Heart left ventricle (tissue), 16 donors: ENCODE measurements around the gene C2CD4C. TPM values are rescaled to one million over a fixed set of nuclear protein-coding genes. Genes with fewer than 3 reads are reported as not detected.
A peak's percentile ranks its signal among the peaks of the same experiment; 100 is the strongest.

Experiments used
- ATAC-seq, 4 donors: fragments of 200-7000 bp; cut with Tn5 transposase; one replicate each; pipeline ENCODE4 v1.9.1; 2020 to 2022; ENCODE audit warnings: moderate library complexity in 4 of 4, mild to moderate bottlenecking in 3 of 4, moderate number of reproducible peaks in 1 of 4
- DNase-seq, 5 donors: peaks; one replicate each; pipeline ENCODE4 v3.0.0-alpha.2; 2020
- H3K27ac ChIP-seq, 12 donors: fragments of 200-600 bp; sonication (generic) in 4 of 12; one replicate each; pipeline versions ENCODE4 v1.5.0 to v1.8.0; 2016 to 2022; ENCODE audit warnings: mild to moderate bottlenecking in 2 of 12
- H3K27me3 ChIP-seq, 9 donors: fragments of 200-600 bp; sonication (generic) in 2 of 9; one replicate each; pipeline versions ENCODE4 v1.5.1 to v1.8.0; 2016 to 2022; ENCODE audit warnings: mild to moderate bottlenecking in 3 of 9
- H3K36me3 ChIP-seq, 9 donors: fragments of 200-600 bp; sonication (generic) in 2 of 9; one replicate each; pipeline versions ENCODE4 v1.5.0 to v1.8.0; 2018 to 2022; ENCODE audit warnings: mild to moderate bottlenecking in 2 of 9
- H3K4me1 ChIP-seq, 12 donors: fragments of 200-600 bp; sonication (generic) in 4 of 12; one replicate each; pipeline versions ENCODE4 v1.5.0 to v1.8.0; 2016 to 2022; ENCODE audit warnings: mild to moderate bottlenecking in 3 of 12
- H3K4me3 ChIP-seq, 12 donors: fragments of 200-600 bp; sonication (generic) in 4 of 12; one replicate each; pipeline versions ENCODE4 v1.5.0 to v1.8.0; 2017 to 2022; ENCODE audit warnings: mild to moderate bottlenecking in 9 of 12, moderate library complexity in 4 of 12
- H3K9me3 ChIP-seq, 12 donors: fragments of 200-600 bp; sonication (generic) in 4 of 12; one replicate each; pipeline versions ENCODE4 v1.5.0 to v1.8.0; 2016 to 2022; ENCODE audit warnings: mild to moderate bottlenecking in 1 of 12
- POLR2A ChIP-seq, 2 donors: fragments of 450-650 bp; IDR thresholded peaks; one replicate each; pipeline ENCODE4 v1.6.1; 2017; ENCODE audit warnings: antibody characterized with exemption in 2 of 2, mild to moderate bottlenecking in 2 of 2, moderate library complexity in 2 of 2
- WGBS, 4 donors: extraction: QIAGEN DNeasy Blood & Tissue Kit in 2 of 4; methylation state at CpG; one replicate each; pipeline versions ENCODE4 v1.1.5 to v1.1.7; 2013 to 2018; 5-methylcytosine and 5-hydroxymethylcytosine counted together
- intact Hi-C, 10 donors: fragments of 100-400 bp; cut with DNase I; formaldehyde crosslinking; loops; one replicate each; pipeline versions ENCODE4 v1.11.1 to v1.14.2; 2022
- polyA plus RNA-seq, 2 donors: library from polyadenylated mRNA; stranded (reverse); fragments of 200-250 nt; gene quantifications; one replicate each; pipeline ENCODE4 v1.2.3, GENCODE V29; 2013
- total RNA-seq, 9 donors: library from RNA; depleted of rRNA in 2 of 9; stranded (reverse); fragments of >200 nt in 2 of 9; fragmentation: NEBNext Ultra II Directional in 3 of 9; extraction: Animal tissue kit (Norgen Biotek cat#: 25700) in 3 of 9; gene quantifications; one replicate each; pipeline versions ENCODE4 v1.1.0 to v1.2.4, GENCODE V29; 2016 to 2023
- TF ChIP-seq, protein P1 (sequence below), 12 donors: fragments of 200-600 bp; sonication (generic) in 4 of 12; IDR thresholded peaks; one replicate each; pipeline versions ENCODE4 v1.5.0 to v1.8.0; 2018 to 2022; ENCODE audit warnings: antibody characterized with exemption in 12 of 12, mild to moderate bottlenecking in 5 of 12
- donor health status: ischemic (EF 13 %, LVEDD 7.1; RV severe dilation, severe dysfunction).
- donor health status: healthy with polysubstance abuse.
- donor health status: DM: no; HTN: yes; CAD: no.
- donor health status: DM: no; HTN: no; CAD: no.
- donor health status: ischemic (EF 25% LVEDD 6.9; RV normal size, moderate dysfunction).
- donor health status: ischemic (EF 25% LVEDD 5.7; RV mildly dilated, moderate dysfunction).
- donor health status: healthy.
- donor health status: DM: yes; HTN: yes; CAD: no.
- donor health status: ischemic (EF 35%, LVEDD 5.7; RV mildly dilated, moderate dysfunction).
- donor health status: nonischemic (EF 11% LVEDD 7.7; RV severe dilation, severe dysfunction).
- donor health status: DM: yes; HTN: yes; CAD: no.
- donor health status: PGD.
- donor health status: ischemic (EF 29% LVEDD 5.4; RV normal size, mild dysfunction).
- donor health status: nonischemic (EF 23%, LVEDD 6.1; RV moderate dilation, normal function).

The C2CD4C gene
- total and polyA plus RNA-seq, 11 donors, result 0.12 to 2.2 (median 1.3) TPM

DNA sequence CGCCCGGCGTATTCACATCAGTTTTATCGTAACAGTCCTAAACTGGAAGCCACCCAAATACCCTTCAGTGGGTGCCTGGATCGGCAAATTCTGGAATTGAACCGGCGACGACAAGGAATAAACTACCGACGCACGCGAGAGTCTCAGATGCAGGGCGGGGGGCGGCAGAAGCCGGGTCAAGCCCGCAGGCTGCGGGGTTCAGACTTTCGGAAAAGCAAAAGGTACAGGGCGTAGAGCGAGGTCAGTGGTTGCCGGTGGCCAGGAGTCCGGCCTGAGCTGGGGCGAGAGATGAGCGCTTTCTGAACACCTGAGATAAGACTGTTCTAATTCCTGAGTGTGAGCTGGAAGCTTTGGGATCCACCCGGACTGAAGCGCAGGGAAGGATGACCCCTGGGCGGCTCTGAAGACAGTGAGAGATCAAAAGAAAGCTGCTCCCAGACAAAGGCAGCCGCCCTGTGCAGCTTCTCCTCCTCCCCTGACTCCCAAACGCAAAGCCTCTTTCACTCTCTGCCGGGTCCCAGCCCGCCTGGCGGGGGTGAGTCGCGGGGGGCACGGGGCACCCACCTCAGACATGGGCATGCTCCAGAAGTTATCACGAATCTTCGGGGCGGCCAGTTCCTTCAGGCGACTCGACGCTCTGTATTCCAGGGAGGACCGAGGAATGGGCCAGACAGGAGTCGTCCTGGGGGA lies 38.2 kb downstream of the C2CD4C start:
- H3K27ac ChIP-seq, result no peak overlapping the region
- DNase-seq (peak in 1 of 5 donors; percentile 54), ATAC-seq (no peak)
- intact Hi-C loops, result no loop called here
- H3K36me3 ChIP-seq, result no peaks in the 10 kb centered on the region
- H3K9me3 ChIP-seq, result no peaks in the 10 kb centered on the region
- 89 to 92% (median 89%) methylated on average over 40 to 43 of the region's 43 CpGs for WGBS, 4 donors
- no peak overlapping the region for H3K4me3 ChIP-seq
- H3K27me3 ChIP-seq, result peaks cover 0 to 54% (median 7%) of the 10 kb centered on the region in 9 donors
- H3K4me1 ChIP-seq, result peaks cover 0 to 19% (median 14%) of the 10 kb centered on the region in 12 donors
- no peak for TF ChIP-seq POLR2A (IDR thresholded peaks at IDR 0.05)
- TF ChIP-seq, protein P1, sequence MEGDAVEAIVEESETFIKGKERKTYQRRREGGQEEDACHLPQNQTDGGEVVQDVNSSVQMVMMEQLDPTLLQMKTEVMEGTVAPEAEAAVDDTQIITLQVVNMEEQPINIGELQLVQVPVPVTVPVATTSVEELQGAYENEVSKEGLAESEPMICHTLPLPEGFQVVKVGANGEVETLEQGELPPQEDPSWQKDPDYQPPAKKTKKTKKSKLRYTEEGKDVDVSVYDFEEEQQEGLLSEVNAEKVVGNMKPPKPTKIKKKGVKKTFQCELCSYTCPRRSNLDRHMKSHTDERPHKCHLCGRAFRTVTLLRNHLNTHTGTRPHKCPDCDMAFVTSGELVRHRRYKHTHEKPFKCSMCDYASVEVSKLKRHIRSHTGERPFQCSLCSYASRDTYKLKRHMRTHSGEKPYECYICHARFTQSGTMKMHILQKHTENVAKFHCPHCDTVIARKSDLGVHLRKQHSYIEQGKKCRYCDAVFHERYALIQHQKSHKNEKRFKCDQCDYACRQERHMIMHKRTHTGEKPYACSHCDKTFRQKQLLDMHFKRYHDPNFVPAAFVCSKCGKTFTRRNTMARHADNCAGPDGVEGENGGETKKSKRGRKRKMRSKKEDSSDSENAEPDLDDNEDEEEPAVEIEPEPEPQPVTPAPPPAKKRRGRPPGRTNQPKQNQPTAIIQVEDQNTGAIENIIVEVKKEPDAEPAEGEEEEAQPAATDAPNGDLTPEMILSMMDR (IDR thresholded peaks at IDR 0.05), result no peak

DNA sequence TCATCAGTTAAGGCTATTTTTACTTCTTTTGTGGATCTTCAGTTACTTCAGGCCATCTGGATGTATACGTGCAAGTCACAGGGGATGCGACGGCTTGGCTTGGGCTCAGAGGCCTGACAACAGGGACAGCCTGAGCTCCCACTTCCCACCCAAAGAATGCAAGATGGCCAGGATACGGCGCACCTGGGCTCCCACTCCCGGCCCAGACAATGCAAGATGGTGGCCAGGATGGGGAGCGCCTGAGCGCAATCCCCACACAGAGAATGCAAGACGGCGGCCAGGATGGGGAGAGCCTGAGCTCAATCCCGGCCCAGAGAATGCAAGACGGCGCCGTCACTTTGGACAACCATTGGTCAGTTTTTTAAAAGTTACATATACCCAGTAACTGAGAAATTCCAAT lies 39.1 kb downstream of the C2CD4C start:
- DNase-seq (peak in 1 of 5 donors; percentile 42), ATAC-seq (no peak)
- Histone ChIP-seq H3K27me3 (peaks cover 0 to 46% (median 7%) of the 10 kb centered on the region in 9 donors), H3K27ac (no peak overlapping the region), H3K4me1 (peaks cover 0 to 19% (median 14%) of the 10 kb centered on the region in 12 donors), H3K36me3 (no peaks in the 10 kb centered on the region), H3K4me3 (no peak overlapping the region), H3K9me3 (no peaks in the 10 kb centered on the region)
- WGBS, 4 donors, result 90 to 96% (median 93%) methylated on average over 14 of the region's 14 CpGs
- intact Hi-C loops, result no loop called here
- no peak for TF ChIP-seq POLR2A (IDR thresholded peaks at IDR 0.05)
- TF ChIP-seq, protein P1 (IDR thresholded peaks at IDR 0.05), result no peak

DNA sequence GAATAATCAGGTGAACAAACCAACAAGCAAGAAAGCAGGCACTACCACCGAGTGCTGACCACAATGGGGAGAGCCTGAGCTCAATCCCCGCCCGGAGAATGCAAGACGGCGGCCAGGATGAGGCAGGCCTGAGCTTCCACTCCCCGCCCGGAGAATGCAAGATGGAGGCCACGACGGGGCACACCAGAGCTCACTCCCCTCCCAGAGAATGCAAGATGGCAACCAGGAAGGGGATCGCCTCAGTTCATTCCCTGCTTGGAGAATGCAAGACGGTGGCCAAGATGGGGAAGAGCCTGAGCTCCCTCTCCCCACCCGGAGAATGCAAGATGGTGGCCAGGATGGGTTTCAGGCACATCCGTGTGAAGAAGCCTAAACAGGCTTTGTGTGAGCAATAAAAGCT lies 39.7 kb downstream of the C2CD4C start:
- TF ChIP-seq, protein P1 (IDR thresholded peaks at IDR 0.05), result no peak
- no peak for TF ChIP-seq POLR2A (IDR thresholded peaks at IDR 0.05)

GRCh38 chr19:368630-369024 lies 40.3 kb downstream of the C2CD4C start:
- peak in 1 of 5 donors; percentile 42 for DNase-seq
- H3K4me1 ChIP-seq, result peaks cover 0 to 19% (median 14%) of the 10 kb centered on the region in 12 donors
- no peaks in the 10 kb centered on the region for H3K9me3 ChIP-seq
- TF ChIP-seq POLR2A (IDR thresholded peaks at IDR 0.05), result no peak
- TF ChIP-seq, protein P1 (IDR thresholded peaks at IDR 0.05), result no peak
- no peak overlapping the region for H3K27ac ChIP-seq
- no peak for ATAC-seq
- H3K4me3 ChIP-seq, result no peak overlapping the region
- H3K27me3 ChIP-seq, result peaks cover 0 to 33% (median 4%) of the 10 kb centered on the region in 9 donors
- no peaks in the 10 kb centered on the region for H3K36me3 ChIP-seq
- WGBS, 4 donors, result 74 to 84% (median 81%) methylated on average over 7 of the region's 7 CpGs
- intact Hi-C loops, result no loop called here

More for the DNA sequence above, 39.7 kb downstream of the C2CD4C start:
- Histone ChIP-seq H3K27me3 (peaks cover 0 to 39% (median 7%) of the 10 kb centered on the region in 9 donors), H3K9me3 (no peaks in the 10 kb centered on the region), H3K4me1 (peaks cover 0 to 19% (median 14%) of the 10 kb centered on the region in 12 donors), H3K27ac (no peak overlapping the region), H3K36me3 (no peaks in the 10 kb centered on the region), H3K4me3 (no peak overlapping the region)
- intact Hi-C loops, result no loop called here
- no peak for ATAC-seq
- DNase-seq, result peak in 1 of 5 donors; percentile 26
- 78 to 90% (median 90%) methylated on average over 12 to 13 of the region's 13 CpGs for WGBS, 4 donors
